GM12878 (cell line): ENCODE measurements around the gene NAALADL1. TPM values are rescaled to one million over a fixed set of nuclear protein-coding genes. Genes with fewer than 3 reads are reported as not detected.

Experiments
- ATAC-seq: fragments of 200-7000 bp; cut with Tn5 transposase; 3 replicates; pipeline ENCODE4 v1.9.1; 2020; ENCODE audit warnings: mild to moderate bottlenecking, moderate library complexity
- BruUV-seq: library from RNA; stranded (reverse); fragments of 400-500 nt; replicated peaks from 2 replicates; lab custom pipeline; 2021; lab: Mats Ljungman, UMichigan
- CTCF ChIA-PET: fragments of 300-600 bp; sonication (Branson Sonifier 250); formaldehyde crosslinking; extraction: SDS; loops from one replicate; lab custom pipeline; 2021; ENCODE audit warnings: inconsistent platforms; lab: Yijun Ruan, JAX
- POLR2A ChIA-PET: fragments of 350-600 bp; formaldehyde crosslinking; extraction: SDS; loops from one replicate; lab custom pipeline; 2021; ENCODE audit warnings: inconsistent platforms; lab: Charles Lee
- RAD21 ChIA-PET: fragments of 300-600 bp; sonication (Branson Sonifier 250); formaldehyde crosslinking; loops from one replicate; lab custom pipeline; 2023; ENCODE audit warnings: antibody characterized with exemption; ENCODE audit not compliant: unreplicated experiment; lab: Charles Lee
- SMC1A ChIA-PET: fragments of 300-600 bp; sonication (Branson Sonifier 250); formaldehyde crosslinking; loops from one replicate; lab custom pipeline; 2023; ENCODE audit not compliant: unreplicated experiment, uncharacterized antibody; lab: Charles Lee
- DNase-seq: peaks from one replicate; pipeline ENCODE4 v3.0.0-alpha.2; 2011; ENCODE audit warnings: low read depth, low spot score
- FAIRE-seq: peaks from 3 replicates; lab custom pipeline; 2011; peaks lifted over from hg19 to GRCh38; lab: Jason Lieb, UNC
- H2AFZ ChIP-seq: 2 replicates; pipeline ENCODE4 v1.6.0; 2011; ENCODE audit warnings: low read depth, low read length, control low read depth; ENCODE audit not compliant: control insufficient read depth
- H3K27ac ChIP-seq: 2 replicates; pipeline ENCODE4 v1.5.1; 2011; ENCODE audit warnings: control low read depth; ENCODE audit not compliant: control insufficient read depth, insufficient read depth
- H3K27me3 ChIP-seq, 2 experiments: replicated peaks in 1 of 2; 2 replicates each; pipeline versions ENCODE4 v1.6.0 to v1.6.1; 2011; ENCODE audit warnings: low read length in 1 of 2; ENCODE audit not compliant: control insufficient read depth in 2 of 2, insufficient read depth in 2 of 2
- H3K36me3 ChIP-seq, 2 experiments: 2 replicates each; pipeline ENCODE4 v1.5.1; 2011; ENCODE audit warnings: low read length in 1 of 2; ENCODE audit not compliant: control insufficient read depth in 2 of 2, insufficient read depth in 2 of 2
- H3K4me1 ChIP-seq: 2 replicates; pipeline ENCODE4 v1.6.1; 2011; ENCODE audit warnings: mild to moderate bottlenecking, low read length, moderate library complexity, mixed read lengths; ENCODE audit not compliant: control insufficient read depth, insufficient read depth
- H3K4me2 ChIP-seq: 2 replicates; pipeline ENCODE4 v1.6.0; 2011; ENCODE audit warnings: control low read depth; ENCODE audit not compliant: control insufficient read depth, insufficient read depth
- H3K4me3 ChIP-seq: fragments of 200-600 bp; sonication (generic); 2 replicates; pipeline ENCODE4 v1.5.1; 2016
- H3K79me2 ChIP-seq: 2 replicates; pipeline ENCODE4 v1.6.0; 2011; ENCODE audit warnings: low read length; ENCODE audit not compliant: control insufficient read depth, insufficient read depth
- H3K9ac ChIP-seq: 2 replicates; pipeline ENCODE4 v1.8.0; 2011; ENCODE audit warnings: low read length, control low read depth, mixed read lengths; ENCODE audit not compliant: control insufficient read depth, insufficient read depth
- H3K9me3 ChIP-seq: replicated peaks from 3 replicates; pipeline ENCODE4 v1.5.1; 2011; ENCODE audit warnings: mild to moderate bottlenecking, low read length; ENCODE audit not compliant: control insufficient read depth, insufficient read depth
- H4K20me1 ChIP-seq: 2 replicates; pipeline ENCODE4 v1.6.0; 2011; ENCODE audit not compliant: control insufficient read depth, insufficient read depth
- CHD2 ChIP-seq: IDR thresholded peaks from 2 replicates; pipeline ENCODE4 v1.6.1; 2011; ENCODE audit warnings: low read depth, low read length, improper control_type of control experiment, borderline replicate concordance
- KLF5 ChIP-seq: fragments of 450-650 bp; IDR thresholded peaks from 2 replicates; pipeline ENCODE4 v1.6.1; 2014; ENCODE audit warnings: mild to moderate bottlenecking; ENCODE audit not compliant: partially characterized antibody
- MXI1 ChIP-seq: fragments of 150-350 bp; IDR thresholded peaks from 2 replicates; pipeline ENCODE4 v1.6.1; 2011; ENCODE audit warnings: low read depth, mild to moderate bottlenecking, inconsistent platforms, low read length, improper control_type of control experiment
- POLR2AphosphoS5 ChIP-seq: IDR thresholded peaks from 2 replicates; pipeline ENCODE4 v1.6.1; 2011; ENCODE audit warnings: mild to moderate bottlenecking, low read length, inconsistent platforms
- SMAD5 ChIP-seq: IDR thresholded peaks from 2 replicates; pipeline ENCODE4 v1.6.1; 2016; ENCODE audit warnings: antibody characterized with exemption, low read depth
- SP1 ChIP-seq: IDR thresholded peaks from one replicate; pipeline ENCODE4 v1.6.1; 2011; ENCODE audit warnings: low read depth, low read length
- YY1 ChIP-seq: IDR thresholded peaks from 2 replicates; pipeline ENCODE4 v1.6.1; 2011; ENCODE audit warnings: low read depth, mild to moderate bottlenecking, low read length
- ZNF217 ChIP-seq: fragments of 450-650 bp; IDR thresholded peaks from 2 replicates; pipeline ENCODE4 v1.6.1; 2017; ENCODE audit warnings: antibody characterized with exemption, mild to moderate bottlenecking
- WGBS: methylation state at CpG from one replicate; pipeline ENCODE4 v1.1.6; 2016; ENCODE audit warnings: low lambda C conversion rate; ENCODE audit not compliant: insufficient replicate concordance, insufficient coverage; ENCODE audit errors: missing lambda C conversion rate; 5-methylcytosine and 5-hydroxymethylcytosine counted together
- in situ Hi-C: fragments of 300-500 bp; cut with MboI; formaldehyde crosslinking; loops from 9 replicates; pipeline ENCODE4 v1.14.3; 2018; ENCODE audit warnings: mixed read lengths
- intact Hi-C: fragments of 100-400 bp; cut with micrococcal nuclease; formaldehyde crosslinking; loops from one replicate; pipeline ENCODE4 v1.14.2; 2022; ENCODE audit not compliant: unreplicated experiment
- polyA plus RNA-seq, 11 experiments: library from polyadenylated mRNA; depleted of rRNA in 4 of 11; unstranded in 6 of 11; stranded (reverse) in 5 of 11; fragments of >200 nt; fragmentation: Nextera tagmentation in 4 of 11; fragmentation: Illumina TruSeq in 1 of 11; extraction: Ambion mirVana in 4 of 11; extraction: Trizol in 1 of 11; gene quantifications; 1 replicate in 1 of 11; 2 replicates in 10 of 11; pipeline versions ENCODE4 v1.2.1 to v1.2.3, GENCODE V29; 2011 to 2016; ENCODE audit warnings: inconsistent platforms in 2 of 11, missing spikeins in 2 of 11, low read depth in 1 of 11
- total RNA-seq, 4 experiments: library from RNA; depleted of rRNA in 3 of 4; stranded (reverse); fragments of >200 nt in 3 of 4; fragmentation: Illumina TruSeq in 1 of 4; extraction: Trizol in 1 of 4; gene quantifications; 2 replicates each; pipeline versions ENCODE4 v1.2.1 to v1.2.3, GENCODE V29; 2013 to 2021
- TF ChIP-seq, protein P1 (sequence below): IDR thresholded peaks from 2 replicates; pipeline ENCODE4 v1.6.1; 2012; ENCODE audit warnings: low read depth, low read length, improper control_type of control experiment
- TF ChIP-seq, protein P2 (sequence below): fragments of 450-650 bp; IDR thresholded peaks from 2 replicates; pipeline ENCODE4 v1.6.1; 2016; ENCODE audit warnings: mild to moderate bottlenecking
- TF ChIP-seq, protein P3 (sequence below): fragments of 450-650 bp; IDR thresholded peaks from 2 replicates; pipeline ENCODE4 v1.6.1; 2017; ENCODE audit warnings: mild to moderate bottlenecking, moderate library complexity

The NAALADL1 gene
- total and polyA plus RNA-seq, 10 of the 15 experiments (the other 5 are each of a cell fraction or from before 2014, with no cell fraction given), result 0.77 to 5.5 (median 1.5) TPM

DNA sequence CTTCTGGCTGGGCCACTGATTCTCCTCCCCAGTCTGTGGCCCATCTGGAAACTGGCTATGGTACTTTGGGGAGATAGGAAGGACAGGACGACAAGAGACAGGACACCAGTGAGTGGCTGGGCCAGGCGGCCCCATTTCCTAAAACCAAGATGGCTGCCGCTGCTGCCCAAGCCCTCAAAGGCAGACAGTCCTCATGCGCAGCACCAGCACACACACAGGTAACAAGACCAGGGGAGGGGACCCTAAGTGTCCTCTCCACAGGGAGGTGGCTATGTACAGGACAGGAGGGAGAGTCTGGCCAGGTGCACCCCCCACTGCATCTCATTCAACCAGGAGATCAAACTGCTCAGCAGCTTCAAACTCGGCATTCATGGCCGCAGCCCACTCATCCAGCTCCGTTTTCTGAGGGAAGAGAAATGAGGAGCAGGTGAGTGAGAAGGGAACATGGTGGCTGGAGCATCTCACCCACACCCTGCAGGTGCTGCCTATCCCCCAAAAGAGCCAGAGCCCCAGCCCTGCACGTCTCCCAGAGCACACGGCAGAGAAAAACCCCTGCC, 20.5 kb upstream of the NAALADL1 start:
- Histone ChIP-seq H3K9ac (peak overlapping the region; percentile 27), H3K4me3 (peak overlapping the region; percentile 59), H3K36me3 (peaks cover 5 to 13% of the 10 kb centered on the region in 2 experiments; a peak in 3 of 4 replicates), H3K79me2 (peaks cover 56% of the 10 kb centered on the region), H3K4me2 (peak overlapping the region; percentile 67), H2AFZ (peak overlapping the region; percentile 65), H3K27me3 (no peaks in the 10 kb centered on the region), H4K20me1 (no peaks in the 10 kb centered on the region), H3K4me1 (peaks cover 31% of the 10 kb centered on the region), H3K9me3 (no peaks in the 10 kb centered on the region), H3K27ac (peak overlapping the region; percentile 66)
- peak; percentile 27 for ATAC-seq
- RAD21 ChIA-PET, result interaction anchor here (0.7 to 3.0 kb wide), 9 partner anchors 10 to 66 kb away, joined by 3 to 8 read pairs (median 3); partner anchors contain the start of genes ARL2, SAC3D1 and TM7SF2
- SMC1A ChIA-PET, result interaction anchor here (0.9 to 2.3 kb wide), 4 partner anchors 10 to 64 kb away, joined by 3 to 9 read pairs (median 3); partner anchors contain the start of gene ARL2
- intact Hi-C loops, result loop anchor here (1.0 to 5.0 kb wide), 3 partner anchors 37 to 65 kb away; partner anchors contain the start of genes ARL2, SAC3D1 and SNX15
- in situ Hi-C loops, result no loop called here
- no peak for DNase-seq
- FAIRE-seq, result no peak
- no peak for TF ChIP-seq ZNF217
- no peak for TF ChIP-seq SMAD5
- TF ChIP-seq KLF5, result no peak
- 0 out of 2 replicates have a peak, but pooled peaks have one; percentile 38 for TF ChIP-seq POLR2AphosphoS5
- TF ChIP-seq SP1, result no peak
- TF ChIP-seq, protein P1, sequence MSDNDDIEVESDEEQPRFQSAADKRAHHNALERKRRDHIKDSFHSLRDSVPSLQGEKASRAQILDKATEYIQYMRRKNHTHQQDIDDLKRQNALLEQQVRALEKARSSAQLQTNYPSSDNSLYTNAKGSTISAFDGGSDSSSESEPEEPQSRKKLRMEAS, result 0 out of 2 replicates have a peak, but pooled peaks have one; percentile 3
- TF ChIP-seq, protein P2, sequence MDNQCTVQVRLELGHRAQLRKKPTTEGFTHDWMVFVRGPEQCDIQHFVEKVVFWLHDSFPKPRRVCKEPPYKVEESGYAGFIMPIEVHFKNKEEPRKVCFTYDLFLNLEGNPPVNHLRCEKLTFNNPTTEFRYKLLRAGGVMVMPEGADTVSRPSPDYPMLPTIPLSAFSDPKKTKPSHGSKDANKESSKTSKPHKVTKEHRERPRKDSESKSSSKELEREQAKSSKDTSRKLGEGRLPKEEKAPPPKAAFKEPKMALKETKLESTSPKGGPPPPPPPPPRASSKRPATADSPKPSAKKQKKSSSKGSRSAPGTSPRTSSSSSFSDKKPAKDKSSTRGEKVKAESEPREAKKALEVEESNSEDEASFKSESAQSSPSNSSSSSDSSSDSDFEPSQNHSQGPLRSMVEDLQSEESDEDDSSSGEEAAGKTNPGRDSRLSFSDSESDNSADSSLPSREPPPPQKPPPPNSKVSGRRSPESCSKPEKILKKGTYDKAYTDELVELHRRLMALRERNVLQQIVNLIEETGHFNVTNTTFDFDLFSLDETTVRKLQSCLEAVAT, result peak; percentile 90
- TF ChIP-seq MXI1, result no peak
- TF ChIP-seq CHD2, result 0 out of 2 replicates have a peak, but pooled peaks have one; percentile 15
- peak; percentile 91 for TF ChIP-seq YY1
- TF ChIP-seq, protein P3, sequence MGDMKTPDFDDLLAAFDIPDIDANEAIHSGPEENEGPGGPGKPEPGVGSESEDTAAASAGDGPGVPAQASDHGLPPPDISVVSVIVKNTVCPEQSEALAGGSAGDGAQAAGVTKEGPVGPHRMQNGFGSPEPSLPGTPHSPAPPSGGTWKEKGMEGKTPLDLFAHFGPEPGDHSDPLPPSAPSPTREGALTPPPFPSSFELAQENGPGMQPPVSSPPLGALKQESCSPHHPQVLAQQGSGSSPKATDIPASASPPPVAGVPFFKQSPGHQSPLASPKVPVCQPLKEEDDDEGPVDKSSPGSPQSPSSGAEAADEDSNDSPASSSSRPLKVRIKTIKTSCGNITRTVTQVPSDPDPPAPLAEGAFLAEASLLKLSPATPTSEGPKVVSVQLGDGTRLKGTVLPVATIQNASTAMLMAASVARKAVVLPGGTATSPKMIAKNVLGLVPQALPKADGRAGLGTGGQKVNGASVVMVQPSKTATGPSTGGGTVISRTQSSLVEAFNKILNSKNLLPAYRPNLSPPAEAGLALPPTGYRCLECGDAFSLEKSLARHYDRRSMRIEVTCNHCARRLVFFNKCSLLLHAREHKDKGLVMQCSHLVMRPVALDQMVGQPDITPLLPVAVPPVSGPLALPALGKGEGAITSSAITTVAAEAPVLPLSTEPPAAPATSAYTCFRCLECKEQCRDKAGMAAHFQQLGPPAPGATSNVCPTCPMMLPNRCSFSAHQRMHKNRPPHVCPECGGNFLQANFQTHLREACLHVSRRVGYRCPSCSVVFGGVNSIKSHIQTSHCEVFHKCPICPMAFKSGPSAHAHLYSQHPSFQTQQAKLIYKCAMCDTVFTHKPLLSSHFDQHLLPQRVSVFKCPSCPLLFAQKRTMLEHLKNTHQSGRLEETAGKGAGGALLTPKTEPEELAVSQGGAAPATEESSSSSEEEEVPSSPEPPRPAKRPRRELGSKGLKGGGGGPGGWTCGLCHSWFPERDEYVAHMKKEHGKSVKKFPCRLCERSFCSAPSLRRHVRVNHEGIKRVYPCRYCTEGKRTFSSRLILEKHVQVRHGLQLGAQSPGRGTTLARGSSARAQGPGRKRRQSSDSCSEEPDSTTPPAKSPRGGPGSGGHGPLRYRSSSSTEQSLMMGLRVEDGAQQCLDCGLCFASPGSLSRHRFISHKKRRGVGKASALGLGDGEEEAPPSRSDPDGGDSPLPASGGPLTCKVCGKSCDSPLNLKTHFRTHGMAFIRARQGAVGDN, result peak; percentile 7; the same call in 1 of the 2 replicates
- POLR2A ChIA-PET, result interaction anchor here (0.6 to 2.2 kb wide), 9 partner anchors 10 to 168 kb away, joined by 3 to 8 read pairs (median 4); partner anchors contain the start of gene SAC3D1
- WGBS, result 80% methylated on average over 9 of the region's 9 CpGs
- CTCF ChIA-PET, result interaction anchor here (0.6 to 1.9 kb wide), 16 partner anchors 10 to 231 kb away, joined by 3 to 9 read pairs (median 4); partner anchors contain the start of genes ARL2 and SAC3D1
- no TSS peak for BruUV-seq
